ENCODE data around the gene TMTC1.
"Not testable (repeated sequence)": the region's sequence is repeated elsewhere in the genome, so short reads cannot be mapped to it uniquely, and the experiment has no call there.

TMTC1 gene

GRCh38 chr12:29783773-29784666 is at the start of gene TMTC1:
TMTC1 (minus strand) TSS chr12:29783942; CDS start chr12:29783751, 191 bp downstream.
- DNase-seq (ENCODE audit: low spot score) = peak; percentile 49

DNA sequence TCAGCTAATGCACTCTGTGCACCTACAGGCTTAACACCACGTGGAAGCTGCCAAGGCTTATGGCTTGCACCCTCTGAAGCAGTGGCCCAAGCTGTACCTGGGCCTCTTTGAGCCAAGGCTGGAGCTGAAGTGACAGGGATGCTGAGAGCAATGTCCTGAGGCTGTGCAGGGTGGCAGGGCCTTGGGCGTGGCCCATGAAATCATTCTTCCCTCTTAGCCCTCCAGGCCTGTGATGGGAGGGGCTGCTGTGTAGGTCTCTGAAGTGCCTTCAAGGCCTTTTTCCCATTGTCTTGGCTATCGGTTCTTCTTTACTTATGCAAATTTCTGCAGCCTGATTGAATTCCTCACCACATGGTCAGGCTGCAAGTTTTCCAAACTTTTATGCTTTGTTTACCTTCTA is 47.4 kb upstream of the TMTC1 start:
- no peak for DNase-seq (ENCODE audit: low spot score)

DNA sequence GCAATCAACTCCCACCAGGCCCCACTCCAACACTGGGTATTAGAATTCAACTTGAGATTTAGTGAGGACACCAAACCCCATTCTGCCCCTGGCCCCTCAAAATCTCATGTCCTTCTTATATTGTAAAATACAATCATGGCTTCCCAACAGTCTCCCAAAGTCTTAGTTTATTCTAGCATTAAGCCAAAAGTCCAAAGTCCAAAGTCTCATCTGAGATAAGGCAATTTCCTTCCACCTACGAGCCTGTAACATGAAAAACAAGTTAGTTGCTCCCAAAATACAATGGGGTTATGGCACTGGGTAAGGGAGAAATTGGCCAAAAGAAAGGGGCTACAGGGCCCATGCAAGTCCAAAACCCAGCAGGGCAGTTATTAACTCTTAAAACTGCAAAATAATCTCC is 46.6 kb upstream of the TMTC1 start:
- DNase-seq (ENCODE audit: low spot score) = no peak

DNA sequence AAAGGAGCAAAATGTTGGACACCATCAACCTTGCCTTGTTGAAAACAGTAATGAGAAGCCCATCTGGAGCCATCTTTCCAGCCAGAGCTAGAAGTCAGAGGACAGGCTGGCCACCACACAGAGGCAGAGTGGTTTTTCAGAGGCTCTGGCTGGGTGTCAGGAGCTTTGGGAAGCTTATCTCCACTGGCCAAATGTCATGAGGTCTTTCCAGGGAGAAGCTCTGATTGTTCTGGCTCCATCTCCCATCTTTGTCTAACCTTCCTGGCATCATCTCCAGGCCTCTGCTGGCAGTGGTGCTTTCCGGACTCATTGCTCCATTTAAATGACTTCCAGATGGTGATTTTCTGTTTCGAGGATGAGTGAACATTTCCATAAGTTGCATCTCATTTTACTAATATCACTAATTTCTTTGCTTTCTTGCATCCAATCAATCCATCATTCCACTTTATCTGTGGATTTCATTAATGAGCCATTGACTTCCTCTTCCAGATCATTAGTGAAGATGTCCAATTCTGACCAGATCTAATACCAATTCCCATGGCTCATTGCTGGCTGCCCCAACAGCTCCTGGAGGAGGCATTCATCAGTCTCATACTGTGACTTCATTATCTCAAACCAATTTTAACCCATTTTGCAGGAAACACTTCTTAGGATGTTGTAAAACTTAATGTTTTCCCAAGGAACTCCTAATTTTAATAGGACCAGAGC is 35.3 kb upstream of the TMTC1 start:
- DNase-seq (ENCODE audit: low spot score) = peak; percentile 14

DNA sequence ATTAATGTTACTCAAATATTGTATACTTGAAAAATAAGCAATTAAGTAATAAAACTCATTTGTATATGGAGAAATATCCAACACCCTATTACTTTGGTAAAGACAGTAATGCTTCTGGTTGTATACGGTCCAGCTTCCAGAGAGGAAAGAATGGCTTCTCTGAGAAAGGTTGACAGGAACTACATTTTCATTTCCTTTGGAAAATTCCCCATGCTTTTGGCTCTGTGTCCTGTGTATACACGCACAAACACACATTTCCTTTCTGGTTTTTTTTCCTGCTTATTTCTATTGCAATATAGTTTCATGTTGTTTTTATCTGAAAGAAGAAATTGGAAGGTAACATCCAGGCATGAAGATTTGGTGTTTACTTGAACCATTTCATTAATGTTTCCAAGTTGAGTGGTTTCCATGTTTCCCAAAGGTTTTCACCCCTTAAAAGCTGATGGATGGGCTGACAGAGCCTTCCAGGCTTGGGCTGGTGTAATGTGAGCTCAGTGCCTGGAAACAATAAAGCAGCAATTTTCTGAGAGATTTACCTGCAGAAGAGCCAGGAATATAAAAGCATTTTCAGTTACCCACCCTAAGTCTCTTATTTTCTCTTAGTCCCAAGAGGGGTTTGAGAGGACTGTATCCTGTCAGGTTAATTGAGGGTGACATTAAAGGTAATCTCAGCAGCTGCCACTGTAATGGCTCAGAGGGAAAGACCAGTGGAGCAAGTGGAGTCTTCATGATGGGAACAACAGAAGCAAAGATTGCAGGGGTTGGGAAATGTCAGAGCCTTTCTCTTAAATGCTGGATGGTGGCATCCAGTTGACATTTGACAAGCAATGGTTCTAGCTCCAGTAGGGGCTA is 33.4 kb upstream of the TMTC1 start:
- no peak for DNase-seq (ENCODE audit: low spot score)

GRCh38 chr12:29809616-29810361 is 26.0 kb upstream of the TMTC1 start:
- not testable (repeated sequence) for DNase-seq (ENCODE audit: low spot score)

- DNase-seq (ENCODE audit: low spot score) = no peak
Measured at GRCh38 chr12:29807129-29807528, 23.4 kb upstream of the TMTC1 start.

DNA sequence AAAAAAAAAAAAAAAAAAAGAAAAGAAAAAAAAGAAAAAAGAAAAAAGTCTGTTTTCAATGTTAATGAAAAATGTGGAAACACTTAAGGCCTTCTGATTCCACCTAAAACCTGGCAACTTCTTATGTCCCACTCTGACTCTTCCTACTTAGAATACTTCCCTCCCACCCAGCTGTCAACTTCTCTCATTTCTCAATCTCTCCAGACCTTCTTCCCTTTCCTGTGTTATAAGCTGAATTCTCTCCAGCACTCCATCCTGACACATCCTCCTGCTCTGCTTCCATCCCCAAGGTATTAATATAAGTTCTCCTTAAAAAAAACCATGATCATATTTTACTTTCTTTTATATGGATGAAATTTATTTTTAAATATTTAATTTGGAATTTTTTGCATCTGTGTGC is 20.3 kb upstream of the TMTC1 start:
- no peak for DNase-seq (ENCODE audit: low spot score)

DNA sequence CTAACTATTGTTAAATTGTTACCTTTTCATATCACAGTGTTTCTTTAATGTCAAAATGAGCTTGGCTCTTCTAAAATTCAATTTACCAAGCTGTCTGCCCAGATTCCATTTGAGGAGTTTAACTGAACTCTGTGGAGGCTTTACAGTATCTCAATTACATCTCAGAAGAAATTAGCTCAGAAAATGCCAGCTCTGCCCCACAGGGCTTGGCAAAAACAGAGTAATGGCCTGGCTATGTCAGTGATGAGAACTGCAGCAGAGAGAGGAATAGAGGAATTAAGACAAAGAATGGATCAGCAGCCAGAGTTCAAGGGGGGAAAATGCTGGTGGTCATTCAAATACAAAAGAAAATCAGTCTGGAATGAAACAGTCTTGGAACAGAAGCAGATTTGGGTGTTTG is 15.8 kb upstream of the TMTC1 start:
- DNase-seq (ENCODE audit: low spot score) = no peak

DNA sequence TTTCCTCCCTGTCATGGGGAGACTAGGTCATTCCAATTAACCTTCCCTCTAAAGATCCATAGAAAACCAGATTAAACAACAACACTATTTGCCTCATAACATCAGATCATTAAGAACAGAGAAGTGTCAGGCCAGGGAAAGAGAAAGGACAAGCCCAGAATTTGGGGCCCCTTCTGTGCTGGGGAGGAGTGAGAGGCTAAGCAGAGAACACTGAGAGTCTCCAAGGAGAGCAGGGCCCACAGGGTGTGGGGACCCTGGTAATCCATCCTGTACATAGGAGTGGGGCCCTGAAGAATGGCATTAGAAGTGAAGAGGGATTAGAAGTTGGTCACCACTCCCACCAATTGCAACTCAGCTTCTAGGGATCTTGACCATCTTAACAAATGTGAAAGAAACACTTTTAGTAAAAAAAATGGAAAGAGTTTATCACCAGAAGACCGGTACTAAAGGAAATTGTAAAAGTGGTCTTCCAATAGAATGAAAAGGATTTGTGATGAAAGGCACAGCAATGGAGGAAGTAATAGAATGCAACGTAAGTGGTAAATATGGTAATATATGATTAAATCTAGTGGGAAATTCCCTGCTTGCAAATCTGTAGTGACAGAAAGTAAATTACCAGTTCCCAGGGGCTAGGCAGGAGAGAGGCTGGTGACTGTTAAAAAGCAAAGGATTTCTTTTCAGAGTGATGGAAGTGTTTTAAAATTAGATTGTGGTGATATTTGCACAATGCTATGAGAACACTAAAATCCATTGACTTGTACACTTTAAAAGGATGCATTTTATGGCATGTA is 14.0 kb upstream of the TMTC1 start:
- DNase-seq (ENCODE audit: low spot score) = no peak

- DNase-seq (ENCODE audit: low spot score) = peak; percentile 68
Measured at GRCh38 chr12:29796823-29797263, 13.1 kb upstream of the TMTC1 start.

DNA sequence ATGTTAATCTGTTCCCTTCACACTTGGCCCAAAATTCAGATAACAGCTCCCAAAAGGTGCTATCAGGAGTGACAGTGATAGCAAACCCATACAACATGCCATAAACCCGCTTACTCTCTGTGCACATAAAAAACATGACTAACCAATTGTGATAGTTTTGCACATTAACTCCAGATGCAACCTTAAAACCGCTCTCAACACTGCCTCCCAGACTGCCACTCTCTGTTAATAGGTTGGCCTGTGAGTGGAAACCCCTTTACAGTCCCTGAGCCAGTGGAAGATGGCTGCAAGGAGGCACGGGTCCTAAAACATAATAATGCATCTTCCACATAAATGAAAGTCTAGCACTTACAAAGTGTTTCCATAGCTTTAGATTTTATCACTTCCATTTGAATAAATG is 12.0 kb upstream of the TMTC1 start:
- no peak for DNase-seq (ENCODE audit: low spot score)

DNA sequence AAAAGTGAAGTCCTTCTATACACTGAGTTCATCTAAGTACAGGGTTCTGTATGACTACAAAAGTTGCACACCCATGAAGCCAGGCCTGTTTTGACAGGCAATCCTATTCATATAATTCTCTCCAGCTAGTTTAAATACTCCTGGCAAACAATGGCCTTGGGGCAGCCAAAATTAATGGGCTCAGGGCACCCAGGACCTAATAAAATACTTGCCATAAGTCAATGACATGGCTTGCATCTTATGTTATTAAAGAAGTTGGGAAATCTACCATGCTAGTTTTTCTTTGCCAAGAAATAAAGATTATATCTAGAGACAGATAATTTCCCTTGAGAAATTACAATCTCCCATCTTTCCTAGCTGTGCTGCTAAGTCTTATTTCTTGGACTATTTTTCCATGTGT is 11.1 kb upstream of the TMTC1 start:
- DNase-seq (ENCODE audit: low spot score) = no peak

- no peak for DNase-seq (ENCODE audit: low spot score)
Measured at GRCh38 chr12:29792853-29793252, 9.1 kb upstream of the TMTC1 start.

DNA sequence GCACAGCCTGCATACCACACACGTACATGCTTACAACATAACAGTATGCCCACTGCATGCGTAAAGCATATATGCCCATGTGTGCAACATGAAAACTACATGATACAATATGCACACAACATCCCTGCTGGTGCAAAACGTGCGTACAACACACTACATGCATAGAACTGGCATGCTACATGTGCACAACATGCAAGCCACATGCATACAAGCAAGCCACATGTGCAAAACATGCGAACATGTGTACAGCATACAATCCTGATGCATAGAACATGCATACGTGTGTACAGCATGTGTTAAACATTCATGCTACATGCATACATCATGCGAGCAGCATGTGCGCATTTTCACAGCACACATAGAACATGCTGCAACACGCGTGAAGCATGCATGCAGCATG is 8.4 kb upstream of the TMTC1 start:
- DNase-seq (ENCODE audit: low spot score) = no peak

DNA sequence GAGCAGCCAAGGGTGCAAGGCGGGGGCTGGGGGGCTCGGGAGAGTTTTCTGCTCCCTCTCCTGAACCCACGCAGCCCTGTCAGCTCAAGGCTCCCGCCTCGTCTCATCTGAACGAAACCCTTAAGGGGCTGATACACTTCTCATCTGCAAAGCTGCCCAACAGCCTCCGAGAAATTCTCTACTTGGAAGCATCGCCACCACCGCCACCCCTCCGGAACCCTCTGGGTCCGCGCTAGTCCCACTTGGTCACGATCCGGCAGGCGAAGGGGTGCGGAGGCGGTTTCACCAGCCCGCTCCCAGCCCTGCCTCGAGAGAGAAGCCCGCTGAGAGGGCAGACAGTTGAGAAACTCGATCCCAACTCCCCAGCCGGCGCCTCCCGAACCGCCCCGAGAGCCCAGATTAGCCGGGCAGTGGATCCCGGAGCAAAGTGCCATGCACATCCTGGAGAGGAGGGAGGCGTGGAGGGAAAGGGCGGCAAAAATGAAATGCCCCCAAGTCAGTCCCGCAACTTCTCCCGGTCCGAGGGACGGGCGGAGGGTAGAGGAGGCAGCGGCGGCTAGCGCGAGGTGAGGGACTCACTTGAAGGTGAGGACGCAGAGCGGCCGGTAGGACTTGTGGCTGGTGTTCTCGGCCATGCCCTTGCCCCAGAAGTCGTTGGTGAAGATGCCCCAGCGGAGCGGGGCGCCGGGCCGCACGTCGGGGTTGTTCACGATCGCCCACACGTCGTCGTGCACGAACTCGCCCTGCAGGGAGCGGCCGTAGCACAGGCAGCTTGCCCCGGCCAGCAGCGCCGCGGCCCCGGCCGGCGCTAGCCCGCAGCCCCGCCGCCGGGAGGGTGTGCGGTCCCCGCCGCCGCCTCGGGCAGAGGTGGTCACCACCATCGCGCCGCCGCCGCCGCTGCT is 620 bp downstream of the TMTC1 start:
- DNase-seq (ENCODE audit: low spot score) = no peak

DNA sequence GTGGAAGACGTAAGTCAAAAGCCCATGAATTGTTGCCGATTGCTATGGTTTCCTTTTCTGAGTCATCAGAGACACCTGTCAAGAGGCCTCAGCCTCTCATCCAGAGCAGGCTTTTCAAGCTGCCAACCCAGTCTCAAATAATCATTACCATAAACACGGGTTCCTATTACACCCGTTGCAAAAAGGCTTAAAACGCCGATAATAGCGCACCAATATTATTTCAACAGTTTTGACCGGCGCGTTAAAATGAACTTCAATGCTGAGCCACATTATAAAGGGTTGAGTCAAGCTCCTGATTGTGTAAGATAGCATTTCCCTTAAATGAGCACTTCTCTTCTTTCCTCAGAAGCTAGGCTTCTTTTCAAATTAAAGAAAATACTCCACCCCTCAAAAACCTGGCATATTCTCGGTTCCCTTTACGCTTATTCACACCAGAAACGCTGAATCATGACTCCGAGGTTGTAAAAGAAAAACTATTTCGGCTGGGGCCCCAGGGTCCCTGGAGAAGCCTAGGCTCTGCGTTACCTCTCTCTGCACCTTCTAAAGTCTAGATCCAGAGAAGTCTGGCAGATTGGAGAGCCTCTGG is 1.4 kb downstream of the TMTC1 start:
- DNase-seq (ENCODE audit: low spot score) = peak; percentile 24

DNA sequence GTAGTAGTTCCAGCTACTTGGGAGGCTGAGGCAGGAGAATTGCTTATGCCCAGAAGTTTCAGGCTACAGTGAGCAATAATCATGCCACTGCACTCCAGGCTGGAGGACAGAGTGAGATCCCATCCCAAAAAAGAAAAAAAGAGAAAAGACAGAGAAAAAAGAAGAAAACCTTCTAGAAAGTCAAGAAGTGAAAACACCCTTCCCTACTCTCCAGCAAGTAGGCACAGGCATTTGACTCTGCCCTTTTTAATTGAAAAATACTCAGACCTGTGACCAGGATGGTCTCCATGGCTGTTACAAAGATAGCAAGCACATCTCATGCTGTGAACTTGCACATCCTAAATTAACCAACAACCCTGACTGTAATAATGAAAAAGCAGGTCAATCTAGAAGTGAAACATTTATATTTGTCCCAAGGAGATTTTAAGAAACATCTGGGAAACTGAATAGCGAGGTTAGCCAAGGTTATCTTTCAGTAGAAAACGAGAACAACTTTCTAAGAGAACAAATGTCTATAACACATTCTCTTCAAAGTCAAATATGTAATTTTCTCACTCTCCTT is 2.0 kb downstream of the TMTC1 start:
- DNase-seq (ENCODE audit: low spot score) = no peak

DNA sequence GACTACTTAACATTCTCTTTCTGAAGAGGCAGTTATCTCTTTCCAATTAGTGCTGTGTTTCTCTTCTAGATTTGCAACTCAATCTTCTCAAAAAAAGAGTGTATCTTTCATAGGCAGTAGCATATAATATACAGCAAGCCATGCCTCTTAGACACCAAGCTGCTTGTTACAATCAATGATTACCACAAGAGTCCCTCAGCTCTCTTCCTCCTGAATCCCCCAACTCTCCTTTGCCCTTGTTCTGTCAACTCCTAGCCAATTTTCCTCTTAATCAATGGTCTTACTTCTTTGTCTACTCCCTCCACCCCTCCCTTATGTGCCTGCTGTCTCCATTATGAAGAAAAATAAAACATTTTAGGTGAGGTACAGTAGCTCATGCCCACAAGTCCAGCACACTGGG is 2.6 kb downstream of the TMTC1 start:
- DNase-seq (ENCODE audit: low spot score) = no peak

Measured in AG08395 (cell line).